SU-DHL-6 (cell line): ENCODE results near the gene DGKA.

Experiments
- H2AFZ ChIP-seq: fragments of 200-600 bp; sonication (generic); 2 replicates; pipeline ENCODE4 v1.6.1; 2014; ENCODE audit warnings: low read depth, mild to moderate bottlenecking, moderate library complexity, mixed read lengths, antibody characterized with exemption, low read length; ENCODE audit not compliant: severe bottlenecking
- H3F3A ChIP-seq: fragments of 200-600 bp; shearing (Covaris generic); 2 replicates; pipeline ENCODE4 v1.6.0; 2016; ENCODE audit warnings: antibody characterized with exemption, mild to moderate bottlenecking; ENCODE audit not compliant: insufficient read depth
- H3K27ac ChIP-seq: fragments of 200-600 bp; sonication (generic); 2 replicates; pipeline ENCODE4 v1.5.1; 2016; ENCODE audit warnings: low read depth, mild to moderate bottlenecking, low read length, moderate library complexity, mixed read lengths
- H3K27me3 ChIP-seq: fragments of 200-600 bp; sonication (generic), shearing (Covaris generic); 2 replicates; pipeline ENCODE4 v1.6.0; 2014; ENCODE audit warnings: mild to moderate bottlenecking, low read length
- H3K36me3 ChIP-seq: fragments of 200-600 bp; sonication (generic); 2 replicates; pipeline ENCODE4 v1.6.1; 2014; ENCODE audit warnings: mild to moderate bottlenecking, low read length, mixed read lengths
- H3K4me2 ChIP-seq: fragments of 300-600, 200-600 bp; shearing (Covaris generic), sonication (generic); 2 replicates; pipeline ENCODE4 v1.6.0; 2014; ENCODE audit warnings: low read length, low read depth, mild to moderate bottlenecking; ENCODE audit not compliant: poor library complexity, severe bottlenecking
- H3K4me3 ChIP-seq: fragments of 200-600 bp; sonication (generic); 2 replicates; pipeline ENCODE4 v1.5.1; 2014; ENCODE audit warnings: antibody characterized with exemption, low read length, mild to moderate bottlenecking, mixed read lengths; ENCODE audit not compliant: insufficient read depth, poor library complexity, severe bottlenecking
- H3K79me2 ChIP-seq: fragments of 200-600 bp; sonication (generic); 2 replicates; pipeline ENCODE4 v1.6.1; 2014; ENCODE audit warnings: mild to moderate bottlenecking, low read length, moderate library complexity; ENCODE audit not compliant: insufficient read depth
- H3K9ac ChIP-seq: fragments of 200-600 bp; sonication (generic); 2 replicates; pipeline ENCODE4 v1.7.0; 2014; ENCODE audit warnings: mild to moderate bottlenecking, low read length
- H3K9me2 ChIP-seq: fragments of 200-600 bp; sonication (generic); replicated peaks from 2 replicates; pipeline ENCODE4 v1.6.1; 2014; ENCODE audit warnings: low read length; ENCODE audit not compliant: insufficient read depth
- H3K9me3 ChIP-seq: fragments of 200-600 bp; sonication (generic); 2 replicates; pipeline ENCODE4 v1.6.1; 2014; ENCODE audit warnings: low read length, mixed read lengths; ENCODE audit not compliant: insufficient read depth
- H4K20me1 ChIP-seq: fragments of 200-600 bp; sonication (generic); 2 replicates; pipeline ENCODE4 v1.6.1; 2014; ENCODE audit warnings: low read depth, mild to moderate bottlenecking, antibody characterized with exemption, low read length, moderate library complexity, mixed read lengths
- EZH2phosphoT487 ChIP-seq: fragments of 200-600 bp; sonication (generic), shearing (Covaris generic); conservative IDR thresholded peaks from 2 replicates; pipeline ENCODE4 v1.6.1; 2018; ENCODE audit warnings: mild to moderate bottlenecking, antibody characterized with exemption, low read length, moderate library complexity, mixed read lengths
- TF ChIP-seq, protein P1 (sequence below): fragments of 200-600 bp; sonication (generic); IDR thresholded peaks from one replicate; pipeline ENCODE4 v1.5.1; 2017; ENCODE audit warnings: antibody characterized with exemption, mild to moderate bottlenecking, low read length, moderate library complexity; ENCODE audit not compliant: insufficient read depth, poor library complexity, severe bottlenecking

The DGKA gene

DNA sequence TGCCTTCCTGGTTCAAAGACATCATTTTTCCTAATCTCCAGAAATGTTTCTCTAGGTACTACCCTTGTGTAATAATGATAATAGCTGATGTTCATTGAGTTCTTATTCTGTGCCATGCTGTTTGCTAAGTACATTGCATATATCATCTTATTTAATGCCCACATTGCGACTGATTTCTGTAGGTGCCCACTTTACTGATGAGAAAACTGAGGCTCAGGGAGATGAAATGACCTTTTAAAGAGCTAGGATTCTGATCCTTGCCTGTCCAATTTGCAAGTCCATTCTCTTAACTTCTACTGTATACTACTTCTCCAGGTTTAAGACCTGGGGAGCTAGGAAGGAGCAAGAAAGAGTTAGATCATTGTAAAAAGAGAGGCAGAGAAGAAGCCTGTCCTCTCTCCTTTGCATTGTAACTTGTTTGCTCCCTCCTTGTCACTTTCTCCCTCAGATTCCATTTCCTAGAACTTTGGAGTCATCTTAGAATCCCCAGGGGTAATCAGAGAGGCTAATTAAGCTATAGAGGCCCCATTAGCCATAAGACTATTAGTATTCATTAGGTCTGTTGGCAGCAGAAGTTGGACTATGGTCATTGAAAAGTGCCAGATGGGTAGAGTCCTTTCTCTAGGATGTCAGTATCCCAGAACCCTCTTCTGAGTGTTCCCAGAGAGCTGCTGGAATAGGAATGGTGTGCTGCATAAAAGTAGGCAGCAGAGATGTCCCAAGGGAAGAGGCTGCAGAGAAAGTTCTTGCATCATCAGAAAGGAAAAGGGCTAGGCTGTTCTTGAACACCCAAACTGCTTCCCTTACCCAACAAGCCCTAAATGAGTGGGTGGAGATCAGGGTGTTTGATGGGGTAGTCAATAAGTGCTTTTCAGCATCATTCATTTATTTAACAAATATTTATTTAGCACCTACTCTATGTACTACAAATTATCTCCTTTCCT lies 3.1 kb downstream of the DGKA start:
- Histone ChIP-seq H3K79me2 (peaks cover 9% of the 10 kb centered on the region; the same call in 1 of the 2 replicates), H2AFZ (no peak overlapping the region), H3K27ac (no peak overlapping the region), H3K4me2 (no peak overlapping the region), H3K9me2 (no peaks in the 10 kb centered on the region), H3K9ac (no peak overlapping the region), H3K9me3 (no peaks in the 10 kb centered on the region), H3K36me3 (no peaks in the 10 kb centered on the region), H3K4me3 (no peak overlapping the region), H3F3A (peaks cover 26% of the 10 kb centered on the region), H3K27me3 (no peaks in the 10 kb centered on the region), H4K20me1 (no peaks in the 10 kb centered on the region)
- TF ChIP-seq EZH2phosphoT487, result no peak
- TF ChIP-seq, protein P1, sequence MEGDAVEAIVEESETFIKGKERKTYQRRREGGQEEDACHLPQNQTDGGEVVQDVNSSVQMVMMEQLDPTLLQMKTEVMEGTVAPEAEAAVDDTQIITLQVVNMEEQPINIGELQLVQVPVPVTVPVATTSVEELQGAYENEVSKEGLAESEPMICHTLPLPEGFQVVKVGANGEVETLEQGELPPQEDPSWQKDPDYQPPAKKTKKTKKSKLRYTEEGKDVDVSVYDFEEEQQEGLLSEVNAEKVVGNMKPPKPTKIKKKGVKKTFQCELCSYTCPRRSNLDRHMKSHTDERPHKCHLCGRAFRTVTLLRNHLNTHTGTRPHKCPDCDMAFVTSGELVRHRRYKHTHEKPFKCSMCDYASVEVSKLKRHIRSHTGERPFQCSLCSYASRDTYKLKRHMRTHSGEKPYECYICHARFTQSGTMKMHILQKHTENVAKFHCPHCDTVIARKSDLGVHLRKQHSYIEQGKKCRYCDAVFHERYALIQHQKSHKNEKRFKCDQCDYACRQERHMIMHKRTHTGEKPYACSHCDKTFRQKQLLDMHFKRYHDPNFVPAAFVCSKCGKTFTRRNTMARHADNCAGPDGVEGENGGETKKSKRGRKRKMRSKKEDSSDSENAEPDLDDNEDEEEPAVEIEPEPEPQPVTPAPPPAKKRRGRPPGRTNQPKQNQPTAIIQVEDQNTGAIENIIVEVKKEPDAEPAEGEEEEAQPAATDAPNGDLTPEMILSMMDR, result no peak

DNA sequence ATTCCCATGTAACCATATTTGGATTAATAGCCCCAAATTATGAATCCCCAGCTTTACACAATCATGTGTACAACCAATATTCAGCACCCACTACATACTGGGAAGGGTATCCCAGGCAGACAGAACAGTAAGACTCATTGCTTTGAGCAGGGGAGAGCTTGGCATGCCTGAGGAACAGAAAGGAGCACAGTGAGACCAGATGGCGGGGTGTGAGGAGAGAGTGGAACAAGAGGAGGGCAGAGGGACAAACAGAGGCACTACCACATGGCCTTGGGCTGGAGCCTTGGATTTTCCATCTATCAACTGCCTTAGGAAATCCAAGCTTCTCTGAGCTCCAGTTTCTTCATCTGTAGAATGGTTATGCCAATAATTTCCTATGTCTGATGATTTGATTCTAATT lies 3.8 kb downstream of the DGKA start:
- Histone ChIP-seq H2AFZ (no peak overlapping the region), H3K36me3 (no peaks in the 10 kb centered on the region), H3K9ac (no peak overlapping the region), H3K9me3 (no peaks in the 10 kb centered on the region), H3K27ac (no peak overlapping the region), H4K20me1 (no peaks in the 10 kb centered on the region), H3K4me2 (no peak overlapping the region), H3K4me3 (no peak overlapping the region), H3F3A (peaks cover 23% of the 10 kb centered on the region), H3K79me2 (peaks cover 9% of the 10 kb centered on the region; the same call in 1 of the 2 replicates), H3K27me3 (no peaks in the 10 kb centered on the region), H3K9me2 (no peaks in the 10 kb centered on the region)
- TF ChIP-seq, protein P1, result no peak
- TF ChIP-seq EZH2phosphoT487, result no peak

DNA sequence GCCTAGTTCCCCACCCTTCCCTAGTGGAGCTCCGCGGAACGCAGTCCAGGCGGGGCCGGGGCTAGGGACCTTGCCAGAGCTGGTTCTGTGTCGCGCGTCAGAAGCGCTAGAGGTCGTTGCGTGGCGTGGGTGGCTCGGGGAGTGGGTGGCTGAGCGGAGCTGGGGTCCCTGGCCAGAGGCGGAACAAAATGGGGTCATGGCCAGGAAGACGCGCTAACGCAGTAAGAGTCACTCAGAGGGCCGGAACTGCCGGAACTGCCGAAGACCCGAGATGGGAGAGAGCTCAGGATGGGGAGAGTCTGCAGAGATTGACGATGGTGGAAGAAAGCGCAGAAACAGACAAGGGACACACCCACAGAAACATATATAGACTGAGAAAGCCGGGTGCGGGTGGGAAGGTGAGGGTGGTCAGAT lies 4.8 kb downstream of the DGKA start:
- Histone ChIP-seq H2AFZ (no peak overlapping the region), H3K9me3 (no peaks in the 10 kb centered on the region), H3K27me3 (no peaks in the 10 kb centered on the region), H3K9me2 (no peaks in the 10 kb centered on the region), H3F3A (peaks cover 13% of the 10 kb centered on the region), H3K27ac (no peak overlapping the region), H3K36me3 (0 out of 2 replicates have a peak, but pooled peaks cover 2% of the 10 kb centered on the region), H4K20me1 (no peaks in the 10 kb centered on the region), H3K9ac (no peak overlapping the region), H3K79me2 (peaks cover 9% of the 10 kb centered on the region; the same call in 1 of the 2 replicates), H3K4me2 (no peak overlapping the region), H3K4me3 (no peak overlapping the region)
- no peak for TF ChIP-seq EZH2phosphoT487
- TF ChIP-seq, protein P1, result no peak
